GM12874 (cell line): ENCODE data around the gene CARS2.

Source experiments
- TF ChIP-seq, protein P1 (sequence below): IDR thresholded peaks from 2 replicates; pipeline ENCODE4 v1.5.1; 2011; ENCODE audit warnings: low read depth, mild to moderate bottlenecking, control low read depth, low read length, moderate library complexity; ENCODE audit not compliant: insufficient read depth

Gene CARS2

GRCh38 chr13:110641055-110642015 lies 64.6 kb downstream of the CARS2 start:
- TF ChIP-seq, protein P1, sequence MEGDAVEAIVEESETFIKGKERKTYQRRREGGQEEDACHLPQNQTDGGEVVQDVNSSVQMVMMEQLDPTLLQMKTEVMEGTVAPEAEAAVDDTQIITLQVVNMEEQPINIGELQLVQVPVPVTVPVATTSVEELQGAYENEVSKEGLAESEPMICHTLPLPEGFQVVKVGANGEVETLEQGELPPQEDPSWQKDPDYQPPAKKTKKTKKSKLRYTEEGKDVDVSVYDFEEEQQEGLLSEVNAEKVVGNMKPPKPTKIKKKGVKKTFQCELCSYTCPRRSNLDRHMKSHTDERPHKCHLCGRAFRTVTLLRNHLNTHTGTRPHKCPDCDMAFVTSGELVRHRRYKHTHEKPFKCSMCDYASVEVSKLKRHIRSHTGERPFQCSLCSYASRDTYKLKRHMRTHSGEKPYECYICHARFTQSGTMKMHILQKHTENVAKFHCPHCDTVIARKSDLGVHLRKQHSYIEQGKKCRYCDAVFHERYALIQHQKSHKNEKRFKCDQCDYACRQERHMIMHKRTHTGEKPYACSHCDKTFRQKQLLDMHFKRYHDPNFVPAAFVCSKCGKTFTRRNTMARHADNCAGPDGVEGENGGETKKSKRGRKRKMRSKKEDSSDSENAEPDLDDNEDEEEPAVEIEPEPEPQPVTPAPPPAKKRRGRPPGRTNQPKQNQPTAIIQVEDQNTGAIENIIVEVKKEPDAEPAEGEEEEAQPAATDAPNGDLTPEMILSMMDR: no peak

GRCh38 chr13:110640591-110641029 lies 65.3 kb downstream of the CARS2 start:
- TF ChIP-seq, protein P1: no peak

GRCh38 chr13:110639935-110640334 lies 66.0 kb downstream of the CARS2 start:
- TF ChIP-seq, protein P1: no peak

- TF ChIP-seq, protein P1: no peak
These were observed 66.8 kb downstream of the CARS2 start for GRCh38 chr13:110638814-110639806.

DNA sequence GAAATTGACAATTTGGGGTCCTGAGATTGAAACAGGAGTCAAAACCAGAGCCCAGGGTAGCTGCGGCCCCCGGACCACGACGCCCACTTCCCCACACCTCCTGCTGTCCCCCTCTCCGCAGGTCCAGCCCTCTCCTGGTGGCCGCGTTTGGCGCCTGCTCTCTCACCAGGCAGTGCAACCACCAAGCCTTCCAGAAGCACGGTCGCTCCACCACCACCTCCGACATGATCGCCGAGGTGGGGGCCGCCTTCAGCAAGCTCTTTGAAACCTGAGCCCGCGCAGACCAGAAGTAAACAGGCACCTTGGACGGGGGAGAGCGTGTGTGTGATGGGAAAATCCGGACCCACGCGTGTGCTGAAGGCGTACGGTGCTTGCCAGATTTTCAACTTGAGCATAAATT lies 67.7 kb downstream of the CARS2 start:
- TF ChIP-seq, protein P1: no peak

- TF ChIP-seq, protein P1: no peak
These were observed 68.2 kb downstream of the CARS2 start for GRCh38 chr13:110637747-110638146.

DNA sequence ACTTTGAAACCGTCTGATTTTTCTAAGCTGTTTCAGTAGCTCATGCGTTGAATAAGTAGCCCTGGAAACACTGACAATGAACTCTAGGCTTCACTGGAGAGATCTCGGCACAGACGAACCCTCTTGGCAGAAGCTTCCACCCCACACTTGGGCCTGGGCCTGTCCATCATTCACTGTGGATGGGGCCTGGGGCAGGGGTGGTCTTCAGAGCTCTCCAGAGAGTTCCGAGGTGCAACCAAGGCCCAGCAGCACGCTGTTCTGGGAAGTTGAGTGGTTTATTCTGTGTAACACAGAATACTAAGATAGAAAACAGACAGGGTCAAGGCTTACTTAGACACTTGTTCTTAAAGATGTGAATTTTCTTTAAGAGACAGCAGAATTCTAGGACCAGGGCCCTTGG lies 68.6 kb downstream of the CARS2 start:
- TF ChIP-seq, protein P1: no peak
